Mesodermal cell (in vitro differentiated cells): ENCODE data around the gene SEMA4B.
A peak's percentile ranks its signal among the peaks of the same experiment; 100 is the strongest.
"Not testable (repeated sequence)": the region's sequence is repeated elsewhere in the genome, so short reads cannot be mapped to it uniquely, and the experiment has no call there.

Experiments used
- H3K27ac ChIP-seq: 2 replicates; pipeline ENCODE4 v1.7.0; 2013; ENCODE audit warnings: mild to moderate bottlenecking, low read depth, low read length, moderate library complexity; ENCODE audit not compliant: severe bottlenecking
- H3K36me3 ChIP-seq: 2 replicates; pipeline ENCODE4 v1.7.1; 2013; ENCODE audit warnings: mild to moderate bottlenecking, low read length, moderate library complexity; ENCODE audit not compliant: control insufficient read depth, insufficient read depth
- H3K4me1 ChIP-seq: one replicate; pipeline ENCODE4 v1.7.1; 2013; ENCODE audit warnings: mild to moderate bottlenecking, low read length; ENCODE audit not compliant: insufficient read depth, control insufficient read depth, poor library complexity, severe bottlenecking
- H3K4me3 ChIP-seq: 2 replicates; pipeline ENCODE4 v1.7.0; 2013; ENCODE audit warnings: low read length, control low read depth, mild to moderate bottlenecking; ENCODE audit not compliant: insufficient read depth, poor library complexity, severe bottlenecking; ENCODE audit errors: extremely low read depth
- H3K9me3 ChIP-seq: 2 replicates; pipeline ENCODE4 v1.7.1; 2013; ENCODE audit warnings: mild to moderate bottlenecking, low read length, moderate library complexity; ENCODE audit not compliant: control insufficient read depth
- WGBS, 2 experiments: methylation state at CpG; one replicate each; pipeline ENCODE4 v1.1.5; 2013; ENCODE audit warnings: missing lambda C conversion rate in 2 of 2; ENCODE audit not compliant: insufficient coverage in 2 of 2; 5-methylcytosine and 5-hydroxymethylcytosine counted together

SEMA4B gene

GRCh38 chr15:90265271-90266060 is 64.3 kb downstream of the SEMA4B start, which contains the start of gene NGRN:
Gene NGRN (plus strand): TSS chr15:90265672. CDS start chr15:90265713, 41 bp downstream.
- peak within 1 kb of the TSS; percentile 68 for H3K4me3 ChIP-seq

GRCh38 chr15:90266061-90266431 is 64.9 kb downstream of the SEMA4B start:
- peak overlapping the region; percentile 93 for H3K27ac ChIP-seq
- H3K4me3 ChIP-seq: peak overlapping the region; percentile 68
- 0 to 1% methylated on average over 12 to 15 of the region's 16 CpGs for WGBS, 2 experiments
- no peaks in the 10 kb centered on the region for H3K9me3 ChIP-seq
- H3K36me3 ChIP-seq: peaks cover 39% of the 10 kb centered on the region
- peaks cover 11% of the 10 kb centered on the region for H3K4me1 ChIP-seq

More at GRCh38 chr15:90265271-90266060, 64.3 kb downstream of the SEMA4B start, which contains the start of gene NGRN:
- WGBS, 2 experiments: 1% methylated on average over 49 to 50 of the region's 59 CpGs
- H3K9me3 ChIP-seq: no peaks in the 10 kb centered on the region
- H3K36me3 ChIP-seq: peaks cover 33% of the 10 kb centered on the region
- H3K4me1 ChIP-seq: peaks cover 11% of the 10 kb centered on the region
- peak within 1 kb of the TSS; percentile 93 for H3K27ac ChIP-seq

- Histone ChIP-seq H3K27ac (peak overlapping the region; percentile 93), H3K4me1 (peaks cover 11% of the 10 kb centered on the region), H3K36me3 (peaks cover 43% of the 10 kb centered on the region), H3K9me3 (no peaks in the 10 kb centered on the region), H3K4me3 (peak overlapping the region; percentile 68)
- WGBS, 2 experiments: 36% methylated on average over 6 of the region's 15 CpGs; no CpG with 5 or more reads in 1 of the 2 experiments
These were observed 65.4 kb downstream of the SEMA4B start for GRCh38 chr15:90266485-90266884.

- H3K4me3 ChIP-seq: no peak overlapping the region
- H3K36me3 ChIP-seq: peaks cover 62% of the 10 kb centered on the region
- H3K9me3 ChIP-seq: no peaks in the 10 kb centered on the region
- no peak overlapping the region for H3K27ac ChIP-seq
- peaks cover 11% of the 10 kb centered on the region for H3K4me1 ChIP-seq
- WGBS, 2 experiments: no CpG with 5 or more reads among the region's 1 CpG
These were observed 67.3 kb downstream of the SEMA4B start for GRCh38 chr15:90268415-90268814.

DNA sequence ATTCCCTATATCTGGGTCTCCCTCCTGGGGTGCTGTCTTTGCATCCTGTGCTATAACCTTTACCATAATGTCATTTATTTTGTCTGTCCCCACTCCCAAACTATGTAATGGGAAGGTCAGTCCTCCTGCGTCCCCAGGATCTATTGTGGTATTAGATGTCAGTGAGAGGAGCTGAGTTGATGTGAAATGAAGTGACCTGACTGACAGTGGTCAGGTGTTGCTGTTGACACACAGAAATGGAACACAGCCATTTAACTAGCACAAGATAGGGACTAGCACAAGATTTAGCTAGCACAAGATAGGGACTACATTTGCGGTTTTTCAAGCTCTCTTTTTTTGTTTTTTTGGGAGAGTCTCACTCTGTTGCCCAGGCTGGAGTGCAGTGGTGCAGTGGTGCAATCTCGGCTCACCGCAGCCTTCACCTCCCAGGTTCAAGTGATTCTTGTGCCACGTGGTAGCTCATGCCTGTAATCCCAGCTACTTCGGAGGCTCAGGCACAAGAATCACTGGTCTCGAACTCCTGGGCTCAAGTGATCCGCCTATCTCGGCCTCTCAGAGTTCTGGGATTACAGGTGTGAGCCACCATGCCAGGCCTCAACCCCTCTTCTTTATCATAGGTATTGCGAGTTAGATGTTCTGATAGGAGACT is 69.5 kb downstream of the SEMA4B start:
- Histone ChIP-seq H3K36me3 (peaks cover 75% of the 10 kb centered on the region), H3K4me1 (peaks cover 11% of the 10 kb centered on the region), H3K9me3 (no peaks in the 10 kb centered on the region), H3K4me3 (no peak overlapping the region), H3K27ac (no peak overlapping the region)
- 90 to 97% methylated on average over 8 to 10 of the region's 10 CpGs for whole genome bisulfite sequencing, 2 experiments

DNA sequence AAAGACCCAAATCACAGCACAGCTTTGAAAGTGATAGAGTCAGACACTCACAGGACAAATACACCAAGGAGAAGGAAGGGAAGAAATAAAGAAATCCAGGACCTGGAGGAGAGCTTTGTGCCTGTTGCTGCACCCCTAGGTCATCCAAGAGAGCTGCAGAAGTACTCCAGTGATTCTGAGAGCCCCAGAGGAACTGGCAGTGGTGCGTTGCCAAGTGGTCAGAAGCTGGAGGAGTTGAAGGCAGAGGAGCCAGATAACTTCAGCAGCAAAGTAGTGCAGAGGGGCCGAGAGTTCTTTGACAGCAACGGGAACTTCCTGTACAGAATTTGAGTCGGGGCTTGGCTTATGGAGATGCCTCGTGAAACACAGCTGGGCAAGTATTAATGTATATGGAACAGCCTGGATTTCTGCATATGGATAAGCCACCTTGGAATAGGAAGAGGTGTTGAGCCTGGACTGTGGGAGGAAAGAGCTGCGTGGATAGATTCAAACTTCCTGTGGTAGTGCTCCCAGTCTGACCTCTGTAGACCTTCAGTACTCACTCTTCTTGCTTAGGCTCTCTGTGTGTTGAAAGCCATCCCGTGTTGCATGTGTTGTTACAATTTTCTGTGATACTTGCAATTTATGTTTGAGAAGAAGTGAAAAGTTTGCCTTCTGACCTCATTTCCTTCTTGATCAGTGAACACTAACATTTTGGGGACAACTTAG is 70.5 kb downstream of the SEMA4B start:
- Histone ChIP-seq H3K4me1 (peaks cover 11% of the 10 kb centered on the region), H3K9me3 (no peaks in the 10 kb centered on the region), H3K4me3 (no peak overlapping the region), H3K27ac (peak overlapping the region; percentile 16), H3K36me3 (peaks cover 80% of the 10 kb centered on the region)
- WGBS, 2 experiments: 94 to 97% methylated on average over 5 to 6 of the region's 7 CpGs

- not testable (repeated sequence) for H3K4me3 ChIP-seq, H3K9me3 ChIP-seq, H3K27ac ChIP-seq, H3K4me1 ChIP-seq
- 86 to 96% methylated on average over 9 to 11 of the region's 12 CpGs for WGBS, 2 experiments
- H3K36me3 ChIP-seq: peaks cover 17% of the 10 kb centered on the region
These were observed 77.3 kb downstream of the SEMA4B start for GRCh38 chr15:90278467-90278866.
